A673 (cell line): ENCODE data around the gene IAH1. TPM values are rescaled to one million over a fixed set of nuclear protein-coding genes. Genes with fewer than 3 reads are reported as not detected.

ENCODE experiments used
- BruUV-seq: library from RNA; stranded (reverse); fragments of 400-500 nt; replicated peaks from 2 replicates; lab custom pipeline; 2021; lab: Mats Ljungman, UMichigan
- CTCF ChIA-PET: fragments of 300-600 bp; sonication (Branson Sonifier 250); formaldehyde crosslinking; loops from one replicate; lab custom pipeline; 2022; ENCODE audit warnings: antibody characterized with exemption; lab: Charles Lee
- POLR2A ChIA-PET: fragments of 300-600 bp; sonication (Branson Sonifier 250); formaldehyde crosslinking; loops from one replicate; lab custom pipeline; 2022; ENCODE audit warnings: antibody characterized with exemption; ENCODE audit not compliant: low non-redundant PET; lab: Charles Lee
- DNase-seq: peaks from one replicate; pipeline ENCODE4 v3.0.0-alpha.2; 2015; ENCODE audit warnings: low spot score
- H3K27ac ChIP-seq: fragments of 200-600 bp; sonication (generic); 2 replicates; pipeline ENCODE4 v1.5.1; 2016; ENCODE audit warnings: mixed run types, low read depth, mild to moderate bottlenecking, mixed read lengths, antibody characterized with exemption, low read length; ENCODE audit not compliant: poor library complexity, severe bottlenecking
- H3K27me3 ChIP-seq: fragments of 200-600 bp; sonication (generic); replicated peaks from 2 replicates; pipeline ENCODE4 v1.6.1; 2017; ENCODE audit warnings: mixed run types, low read depth, mild to moderate bottlenecking, mixed read lengths, antibody characterized with exemption, low read length; ENCODE audit not compliant: insufficient read depth, poor library complexity
- H3K36me3 ChIP-seq: fragments of 200-600 bp; sonication (generic); 2 replicates; pipeline ENCODE4 v1.6.1; 2016; ENCODE audit warnings: mixed run types, mild to moderate bottlenecking, mixed read lengths, antibody characterized with exemption, low read length; ENCODE audit not compliant: insufficient read depth, poor library complexity, severe bottlenecking
- H3K4me1 ChIP-seq: fragments of 200-600 bp; sonication (generic); 2 replicates; pipeline ENCODE4 v1.6.1; 2017; ENCODE audit warnings: mixed run types, mild to moderate bottlenecking, mixed read lengths, antibody characterized with exemption, low read length; ENCODE audit not compliant: insufficient read depth, poor library complexity, severe bottlenecking
- H3K4me3 ChIP-seq: fragments of 200-600 bp; sonication (generic); 2 replicates; pipeline ENCODE4 v1.5.1; 2016; ENCODE audit warnings: low read depth, mixed run types, mild to moderate bottlenecking, mixed read lengths, low read length; ENCODE audit not compliant: poor library complexity, severe bottlenecking
- H3K9me3 ChIP-seq: fragments of 200-600 bp; sonication (generic); 2 replicates; pipeline ENCODE4 v1.6.1; 2016; ENCODE audit warnings: mixed run types, low read depth, mild to moderate bottlenecking, mixed read lengths, antibody characterized with exemption, low read length; ENCODE audit not compliant: poor library complexity, severe bottlenecking
- EZH2 ChIP-seq: fragments of 200-600 bp; sonication (generic); IDR thresholded peaks from 2 replicates; pipeline ENCODE4 v1.6.1; 2017; ENCODE audit warnings: borderline replicate concordance, low read depth, mild to moderate bottlenecking, mixed read lengths, antibody characterized with exemption, low read length; ENCODE audit not compliant: poor library complexity, severe bottlenecking
- intact Hi-C: fragments of 100-400 bp; cut with micrococcal nuclease; formaldehyde crosslinking; loops from one replicate; pipeline ENCODE4 v1.10.0; 2022; ENCODE audit not compliant: unreplicated experiment
- total RNA-seq: library from RNA; stranded (reverse); gene quantifications from 2 replicates; pipeline ENCODE4 v1.2.3, GENCODE V29; 2021
- TF ChIP-seq, protein P1 (sequence below): fragments of 300-800, 200-600 bp; sonication (generic); conservative IDR thresholded peaks from 2 replicates; pipeline ENCODE4 v1.5.1; 2017; ENCODE audit warnings: low read depth, mild to moderate bottlenecking, antibody characterized with exemption, low read length, moderate library complexity, mixed read lengths

Gene IAH1
- total RNA-seq, 1 experiment from 2014 or later: 54.9 TPM

DNA sequence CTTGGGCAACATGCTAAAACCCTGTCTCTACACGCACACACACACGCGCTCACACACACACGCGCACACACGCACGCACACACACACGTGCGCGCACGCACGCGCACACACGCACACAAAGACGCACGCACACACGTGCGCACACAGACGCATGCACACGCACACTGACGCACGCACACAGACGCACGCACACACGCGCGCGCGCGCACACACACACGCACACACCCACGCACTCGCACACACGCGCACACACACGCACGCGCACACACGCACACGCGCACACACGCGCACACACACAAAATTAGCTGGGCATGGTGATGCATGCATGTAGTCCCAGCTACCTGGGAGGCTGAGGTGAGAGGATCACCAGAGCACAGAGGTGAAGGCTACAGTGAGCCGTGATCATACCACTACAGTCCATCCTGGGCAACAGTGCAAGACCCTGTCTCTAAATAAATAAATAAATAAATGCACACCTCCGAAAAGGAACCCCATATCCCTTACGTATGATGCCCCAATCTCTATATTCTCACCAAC is 8.1 kb upstream of the IAH1 start:
- TF ChIP-seq, protein P1, sequence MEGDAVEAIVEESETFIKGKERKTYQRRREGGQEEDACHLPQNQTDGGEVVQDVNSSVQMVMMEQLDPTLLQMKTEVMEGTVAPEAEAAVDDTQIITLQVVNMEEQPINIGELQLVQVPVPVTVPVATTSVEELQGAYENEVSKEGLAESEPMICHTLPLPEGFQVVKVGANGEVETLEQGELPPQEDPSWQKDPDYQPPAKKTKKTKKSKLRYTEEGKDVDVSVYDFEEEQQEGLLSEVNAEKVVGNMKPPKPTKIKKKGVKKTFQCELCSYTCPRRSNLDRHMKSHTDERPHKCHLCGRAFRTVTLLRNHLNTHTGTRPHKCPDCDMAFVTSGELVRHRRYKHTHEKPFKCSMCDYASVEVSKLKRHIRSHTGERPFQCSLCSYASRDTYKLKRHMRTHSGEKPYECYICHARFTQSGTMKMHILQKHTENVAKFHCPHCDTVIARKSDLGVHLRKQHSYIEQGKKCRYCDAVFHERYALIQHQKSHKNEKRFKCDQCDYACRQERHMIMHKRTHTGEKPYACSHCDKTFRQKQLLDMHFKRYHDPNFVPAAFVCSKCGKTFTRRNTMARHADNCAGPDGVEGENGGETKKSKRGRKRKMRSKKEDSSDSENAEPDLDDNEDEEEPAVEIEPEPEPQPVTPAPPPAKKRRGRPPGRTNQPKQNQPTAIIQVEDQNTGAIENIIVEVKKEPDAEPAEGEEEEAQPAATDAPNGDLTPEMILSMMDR: no peak
- no peak for TF ChIP-seq EZH2
- BruUV-seq: no TSS peak
- no peak for DNase-seq
- Histone ChIP-seq H3K27ac (no peak overlapping the region), H3K36me3 (peaks cover 13% of the 10 kb centered on the region), H3K27me3 (no peaks in the 10 kb centered on the region), H3K9me3 (no peaks in the 10 kb centered on the region), H3K4me1 (no peaks in the 10 kb centered on the region), H3K4me3 (no peak overlapping the region)
- CTCF ChIA-PET: no interaction called here
- intact Hi-C loops: no loop called here
- POLR2A ChIA-PET: no interaction called here

DNA sequence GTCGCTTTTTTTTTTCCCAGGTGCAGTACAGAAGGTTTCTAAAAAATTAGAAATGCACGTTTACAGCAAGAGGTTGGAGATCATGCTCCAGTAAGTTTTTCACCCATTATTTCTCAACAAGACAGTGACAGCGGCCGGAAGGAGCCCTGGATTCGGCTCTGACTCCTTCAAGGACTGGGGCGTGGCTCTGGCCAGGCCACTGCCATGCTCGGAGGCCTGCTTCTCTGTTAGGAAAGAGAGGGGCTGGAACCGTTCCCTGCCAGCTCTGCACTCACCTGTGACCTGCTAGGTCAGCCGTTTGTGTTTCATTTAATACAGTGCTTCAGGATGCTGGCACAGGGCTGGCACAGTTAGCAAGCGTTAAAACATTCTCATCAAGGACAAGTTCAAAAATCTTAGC is 6.7 kb upstream of the IAH1 start:
- intact Hi-C loops: no loop called here
- no peak for TF ChIP-seq EZH2
- TF ChIP-seq, protein P1: no peak
- POLR2A ChIA-PET: no interaction called here
- CTCF ChIA-PET: no interaction called here
- BruUV-seq: no TSS peak
- no peak for DNase-seq
- Histone ChIP-seq H3K27ac (no peak overlapping the region), H3K36me3 (peaks cover 18% of the 10 kb centered on the region), H3K4me3 (no peak overlapping the region), H3K27me3 (no peaks in the 10 kb centered on the region), H3K4me1 (no peaks in the 10 kb centered on the region), H3K9me3 (no peaks in the 10 kb centered on the region)

DNA sequence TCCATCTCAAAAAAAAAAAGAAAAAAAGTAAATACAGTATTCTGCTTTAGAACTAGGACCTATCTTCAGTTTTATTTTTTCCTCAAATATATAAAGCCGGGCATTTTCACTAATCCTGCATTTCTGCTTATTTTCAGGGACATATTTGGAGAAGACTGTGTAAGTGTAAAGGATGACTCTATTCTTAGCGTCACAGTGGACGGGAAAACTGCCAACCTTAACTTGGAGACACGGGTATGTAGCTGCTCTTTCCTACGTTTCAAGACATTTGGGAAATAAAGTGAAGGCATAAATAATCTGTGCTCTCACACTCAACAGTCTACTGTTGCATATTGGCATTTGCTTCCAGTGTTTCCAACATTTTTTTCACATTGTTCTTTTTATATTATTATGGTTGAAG is 3.1 kb upstream of the IAH1 start:
- H3K4me1 ChIP-seq: no peaks in the 10 kb centered on the region
- POLR2A ChIA-PET: interaction anchor here (0.6 kb wide), 1 partner anchor 17 kb away, joined by 3 read pairs; no protein-coding TSS in a partner anchor

More for the DNA sequence above, 3.1 kb upstream of the IAH1 start:
- CTCF ChIA-PET: no interaction called here
- intact Hi-C loops: no loop called here
- BruUV-seq: no TSS peak
- TF ChIP-seq, protein P1: no peak
- no peak for TF ChIP-seq EZH2
- no peak overlapping the region for H3K27ac ChIP-seq
- H3K4me3 ChIP-seq: no peak overlapping the region
- H3K36me3 ChIP-seq: peaks cover 19% of the 10 kb centered on the region
- H3K9me3 ChIP-seq: no peaks in the 10 kb centered on the region
- DNase-seq: no peak
- no peaks in the 10 kb centered on the region for H3K27me3 ChIP-seq
